ENCODE data around the gene ASNS. TPM values are rescaled to one million over a fixed set of nuclear protein-coding genes. Genes with fewer than 3 reads are reported as not detected.

ASNS gene
- total RNA-seq, 1 experiment from 2014 or later, result 95.1 TPM

DNA sequence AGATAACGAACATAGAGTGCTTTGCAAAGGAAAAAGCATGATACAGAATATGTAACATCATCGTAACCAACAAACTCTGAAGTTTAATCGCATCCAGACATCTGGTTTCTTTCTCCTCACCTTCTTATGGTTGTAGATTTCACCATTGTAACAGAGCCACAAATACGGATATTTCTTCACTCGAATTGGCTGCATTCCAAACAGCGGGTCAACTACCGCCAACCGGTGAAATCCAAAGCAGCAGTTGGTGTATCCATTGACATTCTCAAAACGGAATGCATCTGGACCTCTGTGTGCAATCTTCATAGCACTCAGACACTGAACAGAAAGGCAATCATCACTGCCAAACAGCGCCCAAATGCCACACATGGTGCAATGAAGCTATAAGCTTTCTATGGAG, 3.4 kb downstream of the ASNS start:
- no peak overlapping the region for H2BK5ac ChIP-seq (ENCODE audit: insufficient read length, low read length)
- no peaks in the 10 kb centered on the region for H3K79me1 ChIP-seq (ENCODE audit: insufficient read depth, low read depth, low read length, poor library complexity, severe bottlenecking)
- no peaks in the 10 kb centered on the region; the same call in 1 of the 2 replicates for H3K27me3 ChIP-seq (ENCODE audit: insufficient read depth, low read length)
- no peak overlapping the region for H2AK5ac ChIP-seq (ENCODE audit: insufficient read length, low read length)
- H3K14ac ChIP-seq (ENCODE audit: insufficient read depth, low read length), result no peak overlapping the region
- WGBS (ENCODE audit: extremely low coverage, insufficient read length, low lambda C conversion rate), result no CpG with 5 or more reads among the region's 10 CpGs
- Mint-ChIP-seq H3K36me3 (ENCODE audit: insufficient read depth in 1 of 3, low read depth in 3 of 3) (peaks cover 13 to 34% (median 28%) of the 10 kb centered on the region in 3 experiments; a peak in 6 of 7 replicates), H3K9me3 (no peaks in the 10 kb centered on the region), H3K27ac (no peak overlapping the region), H3K4me1 (peaks cover 21 to 29% of the 10 kb centered on the region in 2 experiments), H3K27me3 (ENCODE audit: low read depth) (peaks cover 15% of the 10 kb centered on the region), H3K4me3 (no peak overlapping the region)
- no peak overlapping the region for H3K27ac ChIP-seq (ENCODE audit: insufficient read length, low read depth, low read length)
- no peak overlapping the region for H3K4ac ChIP-seq (ENCODE audit: low read depth, low read length)
- H4K20me1 ChIP-seq (ENCODE audit: control insufficient read depth, insufficient read depth, insufficient read length), result no peaks in the 10 kb centered on the region
- no peak overlapping the region for H4K5ac ChIP-seq (ENCODE audit: insufficient read length, low read depth, low read length)
- no peak overlapping the region for H3K4me2 ChIP-seq (ENCODE audit: insufficient read depth, insufficient read length, low read length)
- H3K23me2 ChIP-seq (ENCODE audit: insufficient read length, low read depth, low read length, poor library complexity, severe bottlenecking), result no peaks in the 10 kb centered on the region
- TF ChIP-seq, protein P1, sequence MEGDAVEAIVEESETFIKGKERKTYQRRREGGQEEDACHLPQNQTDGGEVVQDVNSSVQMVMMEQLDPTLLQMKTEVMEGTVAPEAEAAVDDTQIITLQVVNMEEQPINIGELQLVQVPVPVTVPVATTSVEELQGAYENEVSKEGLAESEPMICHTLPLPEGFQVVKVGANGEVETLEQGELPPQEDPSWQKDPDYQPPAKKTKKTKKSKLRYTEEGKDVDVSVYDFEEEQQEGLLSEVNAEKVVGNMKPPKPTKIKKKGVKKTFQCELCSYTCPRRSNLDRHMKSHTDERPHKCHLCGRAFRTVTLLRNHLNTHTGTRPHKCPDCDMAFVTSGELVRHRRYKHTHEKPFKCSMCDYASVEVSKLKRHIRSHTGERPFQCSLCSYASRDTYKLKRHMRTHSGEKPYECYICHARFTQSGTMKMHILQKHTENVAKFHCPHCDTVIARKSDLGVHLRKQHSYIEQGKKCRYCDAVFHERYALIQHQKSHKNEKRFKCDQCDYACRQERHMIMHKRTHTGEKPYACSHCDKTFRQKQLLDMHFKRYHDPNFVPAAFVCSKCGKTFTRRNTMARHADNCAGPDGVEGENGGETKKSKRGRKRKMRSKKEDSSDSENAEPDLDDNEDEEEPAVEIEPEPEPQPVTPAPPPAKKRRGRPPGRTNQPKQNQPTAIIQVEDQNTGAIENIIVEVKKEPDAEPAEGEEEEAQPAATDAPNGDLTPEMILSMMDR (conservative IDR thresholded peaks at IDR 0.05), result no peak
- no peak overlapping the region for H2BK15ac ChIP-seq (ENCODE audit: low read depth, low read length)
- no peaks in the 10 kb centered on the region for H3K9me3 ChIP-seq (ENCODE audit: control insufficient read depth, low read depth, low read length)
- no peak overlapping the region for H3K9ac ChIP-seq (ENCODE audit: extremely low read depth, insufficient read length, low read length)
- H4K8ac ChIP-seq (replicated peaks; ENCODE audit: insufficient read length, low read depth, low read length), result no peak overlapping the region
- no peak overlapping the region for H4K91ac ChIP-seq (ENCODE audit: insufficient read length, low read depth, low read length)
- H2BK12ac ChIP-seq (ENCODE audit: insufficient read length, low read depth, low read length), result no peak overlapping the region
- H2AFZ ChIP-seq (ENCODE audit: low read length), result no peak overlapping the region
- H3K18ac ChIP-seq (ENCODE audit: insufficient read length, low read depth, low read length), result no peak overlapping the region
- H3K4me1 ChIP-seq (ENCODE audit: insufficient read depth, low read length), result peaks cover 2% of the 10 kb centered on the region; the same call in 1 of the 2 replicates
- no peak overlapping the region for H3K23ac ChIP-seq (ENCODE audit: insufficient read length, low read depth, low read length)
- no peaks in the 10 kb centered on the region for H3K79me2 ChIP-seq (ENCODE audit: insufficient read depth, low read length)
- H3K56ac ChIP-seq (ENCODE audit: insufficient read length, low read depth, low read length), result no peak overlapping the region
- no peak for DNase-seq
- H2BK120ac ChIP-seq (ENCODE audit: low read depth, low read length, poor library complexity, severe bottlenecking), result no peak overlapping the region
- no peak overlapping the region for H2BK20ac ChIP-seq (ENCODE audit: low read depth, low read length, poor library complexity, severe bottlenecking)
- no peak overlapping the region for H3T11ph ChIP-seq (ENCODE audit: low read length)
